ENCODE data around the gene INPP5E. TPM values are rescaled to one million over a fixed set of nuclear protein-coding genes. Genes with fewer than 3 reads are reported as not detected.

Gene INPP5E
- total RNA-seq, 1 donor from 2014 or later, result 13.2 TPM

GRCh38 chr9:136381966-136382513 lies 57.6 kb downstream of the INPP5E start:
- H3K4me3 Mint-ChIP-seq (ENCODE audit: unreplicated experiment), result no peak overlapping the region
- H3K4me1 Mint-ChIP-seq (ENCODE audit: low read depth), result no peaks in the 10 kb centered on the region
- H3K27ac Mint-ChIP-seq (ENCODE audit: unreplicated experiment), result no peak overlapping the region
- H3K36me3 Mint-ChIP-seq (ENCODE audit: low read depth), result peaks cover 10% of the 10 kb centered on the region
- no peaks in the 10 kb centered on the region for H3K27me3 Mint-ChIP-seq (ENCODE audit: low read depth)
- H3K9me3 Mint-ChIP-seq (ENCODE audit: low read depth), result no peaks in the 10 kb centered on the region
- DNase-seq (ENCODE audit: low spot score), result no peak
- TF ChIP-seq CTCF (IDR thresholded peaks at IDR 0.05), result no peak

- no peak for DNase-seq (ENCODE audit: low spot score)
- Mint-ChIP-seq H3K4me3 (ENCODE audit: unreplicated experiment) (no peak overlapping the region), H3K36me3 (ENCODE audit: low read depth) (peaks cover 10% of the 10 kb centered on the region), H3K27me3 (ENCODE audit: low read depth) (no peaks in the 10 kb centered on the region), H3K9me3 (ENCODE audit: low read depth) (no peaks in the 10 kb centered on the region), H3K4me1 (ENCODE audit: low read depth) (no peaks in the 10 kb centered on the region), H3K27ac (ENCODE audit: unreplicated experiment) (no peak overlapping the region)
- TF ChIP-seq CTCF (IDR thresholded peaks at IDR 0.05), result no peak
Measured at GRCh38 chr9:136381311-136381710, 58.3 kb downstream of the INPP5E start.

DNA sequence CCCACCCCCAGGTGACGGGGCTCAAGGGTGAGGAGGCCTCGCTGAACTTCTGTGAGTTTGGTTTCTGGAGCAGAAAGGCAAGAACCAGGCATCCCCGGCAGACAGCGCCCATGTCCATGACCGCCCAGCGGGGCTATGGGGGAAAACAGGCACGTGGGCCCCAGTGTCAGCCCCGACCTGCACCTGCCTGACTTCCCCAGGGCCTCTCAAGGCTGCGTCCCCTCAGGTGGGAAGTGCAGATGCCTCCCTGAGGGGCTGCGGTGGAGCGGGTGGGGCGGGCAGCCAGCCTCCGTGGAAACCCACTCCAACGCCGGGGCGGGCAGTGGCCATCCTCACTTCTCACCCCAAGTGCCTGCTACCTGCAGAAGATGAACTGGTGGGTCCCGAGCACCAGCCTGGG lies 59.3 kb downstream of the INPP5E start:
- no peaks in the 10 kb centered on the region for H3K4me1 Mint-ChIP-seq (ENCODE audit: low read depth)
- DNase-seq (ENCODE audit: low spot score), result no peak
- peaks cover 10% of the 10 kb centered on the region for H3K36me3 Mint-ChIP-seq (ENCODE audit: low read depth)
- no peak overlapping the region for H3K27ac Mint-ChIP-seq (ENCODE audit: unreplicated experiment)
- no peak overlapping the region for H3K4me3 Mint-ChIP-seq (ENCODE audit: unreplicated experiment)
- no peaks in the 10 kb centered on the region for H3K9me3 Mint-ChIP-seq (ENCODE audit: low read depth)
- TF ChIP-seq CTCF (IDR thresholded peaks at IDR 0.05), result no peak
- H3K27me3 Mint-ChIP-seq (ENCODE audit: low read depth), result no peaks in the 10 kb centered on the region

GRCh38 chr9:136379891-136380290 lies 59.8 kb downstream of the INPP5E start:
- no peaks in the 10 kb centered on the region for H3K9me3 Mint-ChIP-seq (ENCODE audit: low read depth)
- no peaks in the 10 kb centered on the region for H3K27me3 Mint-ChIP-seq (ENCODE audit: low read depth)
- no peak for TF ChIP-seq CTCF (IDR thresholded peaks at IDR 0.05)
- H3K4me3 Mint-ChIP-seq (ENCODE audit: unreplicated experiment), result no peak overlapping the region
- no peaks in the 10 kb centered on the region for H3K4me1 Mint-ChIP-seq (ENCODE audit: low read depth)
- peaks cover 8% of the 10 kb centered on the region for H3K36me3 Mint-ChIP-seq (ENCODE audit: low read depth)
- DNase-seq (ENCODE audit: low spot score), result no peak
- H3K27ac Mint-ChIP-seq (ENCODE audit: unreplicated experiment), result no peak overlapping the region

DNA sequence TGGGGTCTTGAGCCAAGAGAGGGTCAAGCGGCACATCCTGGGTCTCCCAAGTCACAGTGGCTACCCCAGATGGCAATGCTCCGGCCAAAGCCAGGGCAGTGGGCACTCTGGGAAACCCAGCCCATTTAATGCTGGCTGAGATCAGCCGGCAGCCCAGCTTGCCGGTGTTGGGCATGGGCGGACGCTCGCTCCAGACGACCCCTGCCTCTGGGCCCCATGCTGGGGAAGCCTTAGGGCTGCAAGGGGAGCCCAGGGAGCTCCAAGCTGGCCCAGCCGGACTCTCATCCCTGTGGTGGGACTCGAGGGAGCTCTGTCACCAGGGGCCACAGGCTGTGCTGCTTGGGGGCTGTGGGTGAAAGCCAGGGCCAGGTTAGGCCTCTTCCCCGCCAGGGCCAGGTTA lies 60.2 kb downstream of the INPP5E start:
- no peak overlapping the region for H3K4me3 Mint-ChIP-seq (ENCODE audit: unreplicated experiment)
- H3K4me1 Mint-ChIP-seq (ENCODE audit: low read depth), result no peaks in the 10 kb centered on the region
- no peak for DNase-seq (ENCODE audit: low spot score)
- TF ChIP-seq CTCF (IDR thresholded peaks at IDR 0.05), result no peak
- H3K9me3 Mint-ChIP-seq (ENCODE audit: low read depth), result no peaks in the 10 kb centered on the region
- H3K27me3 Mint-ChIP-seq (ENCODE audit: low read depth), result no peaks in the 10 kb centered on the region
- H3K36me3 Mint-ChIP-seq (ENCODE audit: low read depth), result peaks cover 5% of the 10 kb centered on the region
- no peak overlapping the region for H3K27ac Mint-ChIP-seq (ENCODE audit: unreplicated experiment)
